OCI-LY3 (cell line): ENCODE data around the gene PCSK6.

Source experiments
- H2AFZ ChIP-seq: fragments of 200-600, 300-600 bp; shearing (Covaris generic); 2 replicates; pipeline ENCODE4 v1.6.0; 2014; ENCODE audit warnings: antibody characterized with exemption, low read depth, low read length
- H3K27ac ChIP-seq: fragments of 200-600, 300-600 bp; sonication (generic); 2 replicates; pipeline ENCODE4 v1.5.1; 2014; ENCODE audit warnings: mild to moderate bottlenecking, low read length, moderate library complexity, mixed read lengths
- H3K27me3 ChIP-seq: fragments of 200-600, 300-600 bp; sonication (generic); 2 replicates; pipeline ENCODE4 v1.6.1; 2014; ENCODE audit warnings: low read depth, low read length, mixed read lengths
- H3K36me3 ChIP-seq: fragments of 200-600, 300-600 bp; sonication (generic); replicated peaks from 2 replicates; pipeline ENCODE3; 2014; ENCODE audit warnings: low read depth, low read length, mixed read lengths
- H3K4me1 ChIP-seq: fragments of 300-600, 200-600 bp; sonication (generic); 2 replicates; pipeline ENCODE4 v1.6.1; 2014; ENCODE audit warnings: low read length, mixed read lengths
- H3K4me2 ChIP-seq: fragments of 200-600, 300-600 bp; sonication (generic); 2 replicates; pipeline ENCODE4 v1.6.1; 2014; ENCODE audit warnings: low read length, mixed read lengths
- H3K4me3 ChIP-seq: fragments of 300-600, 200-600 bp; sonication (generic); 2 replicates; pipeline ENCODE4 v1.5.1; 2014; ENCODE audit warnings: antibody characterized with exemption, mild to moderate bottlenecking, low read length, moderate library complexity
- H3K79me2 ChIP-seq: fragments of 300-600, 200-600 bp; shearing (Covaris generic); 2 replicates; pipeline ENCODE4 v1.6.1; 2014; ENCODE audit warnings: mild to moderate bottlenecking, low read length, mixed read lengths
- H3K9ac ChIP-seq: fragments of 300-600, 200-600 bp; shearing (Covaris generic); 2 replicates; pipeline ENCODE4 v1.6.0; 2014; ENCODE audit warnings: mild to moderate bottlenecking, low read length, moderate library complexity
- H3K9me3 ChIP-seq: fragments of 200-600, 300-600 bp; shearing (Covaris generic); 2 replicates; pipeline ENCODE4 v1.6.1; 2014; ENCODE audit warnings: low read length, mixed read lengths; ENCODE audit not compliant: insufficient read depth
- H4K20me1 ChIP-seq: fragments of 200-600, 300-600 bp; sonication (generic); 2 replicates; pipeline ENCODE4 v1.6.1; 2016; ENCODE audit warnings: low read length, mixed read lengths; ENCODE audit not compliant: insufficient read depth
- EZH2phosphoT487 ChIP-seq: fragments of 200-600 bp; shearing (Covaris generic); IDR thresholded peaks from 2 replicates; pipeline ENCODE4 v1.6.1; 2018; ENCODE audit warnings: antibody characterized with exemption, mixed run types, low read depth
- TF ChIP-seq, protein P1 (sequence below): fragments of 200-600, 300-600 bp; sonication (generic); IDR thresholded peaks from 2 replicates; pipeline ENCODE4 v1.5.1; 2014; ENCODE audit warnings: antibody characterized with exemption, low read length, low read depth

PCSK6 gene

DNA sequence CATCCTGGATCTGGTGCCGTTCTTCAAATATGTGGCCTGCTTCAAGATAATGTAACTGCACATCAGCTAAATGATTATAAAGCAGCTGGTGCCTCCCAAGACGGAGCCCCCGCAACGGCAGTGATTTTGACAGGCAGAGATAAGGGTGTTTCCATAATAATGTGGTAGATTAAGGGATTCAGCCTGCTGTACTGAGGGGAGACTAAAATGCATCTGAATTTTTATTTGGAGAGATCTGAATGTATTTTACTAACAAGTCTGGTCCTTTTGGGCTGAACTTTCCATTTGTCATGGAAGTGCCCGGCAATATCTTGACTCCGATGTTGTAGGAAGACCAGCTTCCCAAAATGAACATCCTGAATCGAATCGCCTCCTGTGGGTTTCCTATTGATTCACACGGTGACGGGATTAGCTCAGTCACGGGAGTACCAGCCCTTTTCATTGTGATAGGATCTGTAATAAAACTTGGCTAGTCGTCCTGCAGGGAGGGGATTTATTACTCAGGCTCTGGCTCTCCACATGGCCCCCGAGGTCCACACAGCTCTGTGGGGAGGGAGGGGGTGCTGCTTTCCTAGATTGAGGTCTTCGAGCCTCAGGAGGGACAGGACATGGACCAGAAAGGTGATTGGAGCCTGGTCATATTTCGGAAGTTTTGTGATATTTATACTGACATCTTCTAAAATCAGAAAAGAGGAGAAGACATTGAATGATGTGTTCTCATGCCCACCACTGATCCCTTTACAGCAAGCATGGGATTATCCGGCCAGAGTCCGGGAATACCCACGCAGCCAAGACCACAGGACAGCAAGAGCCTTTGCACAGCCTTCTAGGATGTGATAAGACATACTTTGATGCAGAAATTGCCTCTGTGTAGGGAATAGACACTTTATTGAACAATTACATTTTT lies 2.5 kb upstream of the PCSK6 start:
- peaks cover 21% of the 10 kb centered on the region for H3K4me1 ChIP-seq
- H3K36me3 ChIP-seq: no peaks in the 10 kb centered on the region
- H3K9me3 ChIP-seq: no peaks in the 10 kb centered on the region
- H3K9ac ChIP-seq: no peak overlapping the region
- no peak overlapping the region for H3K27ac ChIP-seq
- no peaks in the 10 kb centered on the region for H4K20me1 ChIP-seq
- peaks cover 41% of the 10 kb centered on the region for H3K27me3 ChIP-seq
- TF ChIP-seq EZH2phosphoT487: no peak
- TF ChIP-seq, protein P1, sequence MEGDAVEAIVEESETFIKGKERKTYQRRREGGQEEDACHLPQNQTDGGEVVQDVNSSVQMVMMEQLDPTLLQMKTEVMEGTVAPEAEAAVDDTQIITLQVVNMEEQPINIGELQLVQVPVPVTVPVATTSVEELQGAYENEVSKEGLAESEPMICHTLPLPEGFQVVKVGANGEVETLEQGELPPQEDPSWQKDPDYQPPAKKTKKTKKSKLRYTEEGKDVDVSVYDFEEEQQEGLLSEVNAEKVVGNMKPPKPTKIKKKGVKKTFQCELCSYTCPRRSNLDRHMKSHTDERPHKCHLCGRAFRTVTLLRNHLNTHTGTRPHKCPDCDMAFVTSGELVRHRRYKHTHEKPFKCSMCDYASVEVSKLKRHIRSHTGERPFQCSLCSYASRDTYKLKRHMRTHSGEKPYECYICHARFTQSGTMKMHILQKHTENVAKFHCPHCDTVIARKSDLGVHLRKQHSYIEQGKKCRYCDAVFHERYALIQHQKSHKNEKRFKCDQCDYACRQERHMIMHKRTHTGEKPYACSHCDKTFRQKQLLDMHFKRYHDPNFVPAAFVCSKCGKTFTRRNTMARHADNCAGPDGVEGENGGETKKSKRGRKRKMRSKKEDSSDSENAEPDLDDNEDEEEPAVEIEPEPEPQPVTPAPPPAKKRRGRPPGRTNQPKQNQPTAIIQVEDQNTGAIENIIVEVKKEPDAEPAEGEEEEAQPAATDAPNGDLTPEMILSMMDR: no peak
- no peak overlapping the region for H2AFZ ChIP-seq
- H3K4me2 ChIP-seq: no peak overlapping the region
- H3K79me2 ChIP-seq: no peaks in the 10 kb centered on the region
- H3K4me3 ChIP-seq: no peak overlapping the region

DNA sequence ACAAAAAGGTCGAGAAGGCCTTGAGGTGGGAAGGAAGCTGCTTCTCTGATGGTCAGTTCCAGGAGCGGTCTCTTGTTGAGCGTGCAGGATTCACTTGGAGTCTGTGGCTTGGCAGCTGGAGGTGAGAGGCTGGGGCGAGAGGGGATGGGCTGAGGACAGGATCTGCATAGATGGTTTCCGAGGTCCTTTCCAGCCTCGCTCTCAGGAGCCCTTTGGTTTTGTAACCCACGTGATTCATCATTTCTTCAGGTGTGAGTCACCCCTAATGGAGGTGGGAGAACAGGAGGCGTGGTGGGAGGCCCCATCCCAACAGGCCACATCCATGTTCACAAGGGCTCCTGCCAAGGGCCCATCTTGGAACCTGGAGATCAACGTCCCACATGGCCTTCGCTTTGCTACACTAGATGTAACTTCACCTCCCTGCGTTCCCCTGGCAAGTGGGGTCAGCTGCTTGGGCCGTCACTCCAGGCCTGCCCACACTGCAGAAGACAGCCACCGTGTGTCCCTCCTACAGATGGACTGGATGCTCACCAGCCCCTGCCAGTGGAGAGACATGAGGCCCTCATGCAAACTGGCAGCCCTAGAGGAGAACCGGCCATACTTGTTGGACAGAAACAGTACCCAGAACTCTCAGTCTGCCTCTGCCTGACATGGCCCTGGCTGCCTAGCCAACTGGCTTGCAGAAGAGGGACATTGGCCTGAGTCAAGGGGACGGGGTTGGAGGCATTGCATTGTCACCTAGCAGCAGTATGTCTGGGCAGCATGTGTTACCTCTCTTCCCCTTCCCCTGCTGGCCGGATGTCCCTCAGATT lies 1.6 kb upstream of the PCSK6 start:
- Histone ChIP-seq H3K4me1 (peaks cover 14% of the 10 kb centered on the region), H3K27me3 (peaks cover 36% of the 10 kb centered on the region)
- TF ChIP-seq, protein P1: no peak
- no peak for TF ChIP-seq EZH2phosphoT487

DNA sequence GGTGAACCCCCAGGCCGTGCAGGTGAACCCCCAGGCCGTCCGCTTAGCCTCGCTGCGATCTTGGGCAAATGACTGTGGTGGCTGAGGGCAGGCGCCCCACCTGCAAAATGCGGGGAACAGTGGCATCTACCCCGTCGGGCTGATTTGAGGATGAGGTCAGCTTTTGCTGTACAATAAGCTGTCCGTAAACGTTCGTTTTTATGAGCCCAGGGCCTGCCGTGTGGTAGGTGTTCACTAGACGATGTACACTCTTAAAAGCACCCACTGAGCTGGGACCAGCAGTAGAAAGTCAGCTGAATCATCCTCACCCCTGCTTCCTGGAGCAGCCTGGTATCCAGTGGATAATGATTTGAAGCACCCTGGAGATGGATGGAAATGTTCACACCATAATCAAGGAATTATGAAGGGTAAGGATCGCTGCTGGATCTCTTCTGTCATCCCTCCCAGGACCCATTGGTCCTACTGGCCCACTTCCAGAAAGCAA lies 943 bp upstream of the PCSK6 start:
- Histone ChIP-seq H3K36me3 (no peaks in the 10 kb centered on the region), H3K4me3 (no peak overlapping the region), H3K4me1 (peaks cover 12% of the 10 kb centered on the region), H3K9me3 (no peaks in the 10 kb centered on the region), H3K27me3 (peaks cover 29% of the 10 kb centered on the region), H2AFZ (no peak overlapping the region), H4K20me1 (no peaks in the 10 kb centered on the region), H3K9ac (no peak overlapping the region), H3K27ac (no peak overlapping the region), H3K4me2 (no peak overlapping the region), H3K79me2 (no peaks in the 10 kb centered on the region)
- TF ChIP-seq, protein P1: no peak
- no peak for TF ChIP-seq EZH2phosphoT487

More for the DNA sequence above, 1.6 kb upstream of the PCSK6 start:
- H2AFZ ChIP-seq: no peak overlapping the region
- no peak overlapping the region for H3K4me2 ChIP-seq
- H3K4me3 ChIP-seq: no peak overlapping the region
- no peaks in the 10 kb centered on the region for H3K9me3 ChIP-seq
- H4K20me1 ChIP-seq: no peaks in the 10 kb centered on the region
- H3K9ac ChIP-seq: no peak overlapping the region
- H3K36me3 ChIP-seq: no peaks in the 10 kb centered on the region
- no peaks in the 10 kb centered on the region for H3K79me2 ChIP-seq
- H3K27ac ChIP-seq: no peak overlapping the region

DNA sequence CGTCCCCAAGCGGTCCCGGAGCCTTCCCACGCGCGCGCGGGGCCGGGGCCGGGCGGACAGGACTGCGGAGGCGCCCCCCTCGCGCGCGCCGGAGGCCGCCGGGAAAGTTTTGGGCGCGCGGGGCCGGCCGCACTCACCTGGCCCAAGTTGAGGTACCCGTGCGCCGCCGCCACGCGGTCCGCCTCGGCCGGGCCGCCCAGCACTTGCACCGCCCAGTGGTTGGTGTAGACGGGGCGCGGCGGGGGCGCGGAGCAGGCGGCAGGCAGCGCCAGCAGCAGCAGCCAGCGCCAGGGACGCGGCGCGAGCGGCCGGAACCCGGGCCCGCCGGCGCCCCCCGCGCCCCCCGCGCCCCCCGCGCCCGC lies 289 bp downstream of the PCSK6 start:
- H4K20me1 ChIP-seq: no peaks in the 10 kb centered on the region
- H3K27ac ChIP-seq: no peak overlapping the region
- H3K27me3 ChIP-seq: peaks cover 17% of the 10 kb centered on the region
- no peak overlapping the region for H3K9ac ChIP-seq
- no peak overlapping the region for H2AFZ ChIP-seq
- H3K36me3 ChIP-seq: no peaks in the 10 kb centered on the region
- TF ChIP-seq, protein P1: no peak
- TF ChIP-seq EZH2phosphoT487: no peak
- no peaks in the 10 kb centered on the region for H3K9me3 ChIP-seq
- H3K4me2 ChIP-seq: no peak overlapping the region
- peaks cover 5% of the 10 kb centered on the region for H3K4me1 ChIP-seq
- H3K4me3 ChIP-seq: no peak overlapping the region
- no peaks in the 10 kb centered on the region for H3K79me2 ChIP-seq
